ENCODE measurements around the gene GABBR2. TPM values are rescaled to one million over a fixed set of nuclear protein-coding genes. Genes with fewer than 3 reads are reported as not detected.

GABBR2 gene
- total RNA-seq, 2 experiments from 2014 or later = not detected

GRCh38 chr9:98652741-98653140 lies 56.0 kb downstream of the GABBR2 start:
- no TSS peak for BruUV-seq (replicated peaks)
- Histone ChIP-seq H3K4me3 (ENCODE audit: low read depth, low read length, poor library complexity, severe bottlenecking) (no peak overlapping the region), H3K4me1 (ENCODE audit: insufficient read depth, low read length, poor library complexity, severe bottlenecking) (no peaks in the 10 kb centered on the region), H3K9me2 (ENCODE audit: insufficient read depth, low read length) (no peaks in the 10 kb centered on the region), H3K36me3 (ENCODE audit: insufficient read depth, low read length) (no peaks in the 10 kb centered on the region), H3K9me3 (ENCODE audit: low read length) (no peaks in the 10 kb centered on the region), H3K79me2 (ENCODE audit: insufficient read depth, low read depth, low read length) (no peaks in the 10 kb centered on the region), H3K27ac (ENCODE audit: low read depth, low read length, poor library complexity, severe bottlenecking) (no peak overlapping the region), H4K20me1 (ENCODE audit: insufficient read depth, low read length) (no peaks in the 10 kb centered on the region), H3K4me2 (ENCODE audit: low read length) (no peak overlapping the region), H2AFZ (ENCODE audit: low read length) (no peak overlapping the region)
- TF ChIP-seq EZH2phosphoT487 (IDR thresholded peaks at IDR 0.05; ENCODE audit: borderline replicate concordance, low read depth, low read length) (no peak), CTCF (conservative IDR thresholded peaks at IDR 0.05; ENCODE audit: low read length) (no peak)
- no peak for DNase-seq (ENCODE audit: low spot score)
- ChIA-PET POLR2A (no interaction called here), CTCF (ENCODE audit: unreplicated experiment) (no interaction called here)
- intact Hi-C loops (cut with micrococcal nuclease; ENCODE audit: unreplicated experiment) = no loop called here

- ChIA-PET POLR2A (no interaction called here), CTCF (ENCODE audit: unreplicated experiment) (no interaction called here)
- no peaks in the 10 kb centered on the region for H3K4me1 ChIP-seq (ENCODE audit: insufficient read depth, low read length, poor library complexity, severe bottlenecking)
- no peaks in the 10 kb centered on the region for H3K9me3 ChIP-seq (ENCODE audit: low read length)
- no peak overlapping the region for H3K4me3 ChIP-seq (ENCODE audit: low read depth, low read length, poor library complexity, severe bottlenecking)
- H3K9me2 ChIP-seq (ENCODE audit: insufficient read depth, low read length) = no peaks in the 10 kb centered on the region
- no peak overlapping the region for H3K4me2 ChIP-seq (ENCODE audit: low read length)
- TF ChIP-seq CTCF (conservative IDR thresholded peaks at IDR 0.05; ENCODE audit: low read length) = no peak
- no peak for TF ChIP-seq EZH2phosphoT487 (IDR thresholded peaks at IDR 0.05; ENCODE audit: borderline replicate concordance, low read depth, low read length)
- no peaks in the 10 kb centered on the region for H4K20me1 ChIP-seq (ENCODE audit: insufficient read depth, low read length)
- intact Hi-C loops (cut with micrococcal nuclease; ENCODE audit: unreplicated experiment) = no loop called here
- no peaks in the 10 kb centered on the region for H3K36me3 ChIP-seq (ENCODE audit: insufficient read depth, low read length)
- no peak overlapping the region for H3K27ac ChIP-seq (ENCODE audit: low read depth, low read length, poor library complexity, severe bottlenecking)
- no peak for DNase-seq (ENCODE audit: low spot score)
- no peak overlapping the region for H2AFZ ChIP-seq (ENCODE audit: low read length)
- no TSS peak for BruUV-seq (replicated peaks)
- H3K79me2 ChIP-seq (ENCODE audit: insufficient read depth, low read depth, low read length) = no peaks in the 10 kb centered on the region
These were observed 56.4 kb downstream of the GABBR2 start for GRCh38 chr9:98652302-98652701.

- H3K4me1 ChIP-seq (ENCODE audit: insufficient read depth, low read length, poor library complexity, severe bottlenecking) = no peaks in the 10 kb centered on the region
- CTCF ChIA-PET (ENCODE audit: unreplicated experiment) = no interaction called here
- no peak for DNase-seq (ENCODE audit: low spot score)
These were observed 61.5 kb downstream of the GABBR2 start for GRCh38 chr9:98647236-98647635.

More at GRCh38 chr9:98647236-98647635, 61.5 kb downstream of the GABBR2 start:
- no peak overlapping the region for H3K27ac ChIP-seq (ENCODE audit: low read depth, low read length, poor library complexity, severe bottlenecking)
- H4K20me1 ChIP-seq (ENCODE audit: insufficient read depth, low read length) = no peaks in the 10 kb centered on the region
- no TSS peak for BruUV-seq (replicated peaks)
- no peaks in the 10 kb centered on the region for H3K36me3 ChIP-seq (ENCODE audit: insufficient read depth, low read length)
- H3K9me3 ChIP-seq (ENCODE audit: low read length) = no peaks in the 10 kb centered on the region
- H3K4me3 ChIP-seq (ENCODE audit: low read depth, low read length, poor library complexity, severe bottlenecking) = no peak overlapping the region
- no peak overlapping the region for H2AFZ ChIP-seq (ENCODE audit: low read length)
- intact Hi-C loops (cut with micrococcal nuclease; ENCODE audit: unreplicated experiment) = no loop called here
- POLR2A ChIA-PET = no interaction called here
- TF ChIP-seq CTCF (conservative IDR thresholded peaks at IDR 0.05; ENCODE audit: low read length) (no peak), EZH2phosphoT487 (IDR thresholded peaks at IDR 0.05; ENCODE audit: borderline replicate concordance, low read depth, low read length) (no peak)
- no peak overlapping the region for H3K4me2 ChIP-seq (ENCODE audit: low read length)
- no peaks in the 10 kb centered on the region for H3K79me2 ChIP-seq (ENCODE audit: insufficient read depth, low read depth, low read length)
- no peaks in the 10 kb centered on the region for H3K9me2 ChIP-seq (ENCODE audit: insufficient read depth, low read length)
